ENCODE results near the gene MEIG1.

DNA sequence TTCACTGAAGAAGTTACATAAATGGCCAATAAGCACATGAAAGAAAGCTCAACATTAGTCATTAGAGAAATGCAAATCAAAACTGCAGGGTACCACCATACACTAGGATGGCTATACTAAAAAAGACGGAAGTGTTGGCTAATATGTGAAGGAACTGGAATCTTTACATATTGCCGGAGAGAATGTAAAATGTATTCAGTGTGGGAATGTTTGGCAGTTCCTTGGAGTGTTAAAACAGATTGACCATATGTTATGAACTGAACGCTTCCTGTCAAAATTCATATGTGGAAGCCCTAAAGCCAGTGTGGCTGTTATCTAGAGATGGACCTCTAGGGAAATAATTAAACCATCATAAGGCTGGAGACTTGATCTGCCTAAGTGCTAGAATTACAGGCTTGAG lies 47.4 kb upstream of the MEIG1 start:
- TF ChIP-seq, protein P1, sequence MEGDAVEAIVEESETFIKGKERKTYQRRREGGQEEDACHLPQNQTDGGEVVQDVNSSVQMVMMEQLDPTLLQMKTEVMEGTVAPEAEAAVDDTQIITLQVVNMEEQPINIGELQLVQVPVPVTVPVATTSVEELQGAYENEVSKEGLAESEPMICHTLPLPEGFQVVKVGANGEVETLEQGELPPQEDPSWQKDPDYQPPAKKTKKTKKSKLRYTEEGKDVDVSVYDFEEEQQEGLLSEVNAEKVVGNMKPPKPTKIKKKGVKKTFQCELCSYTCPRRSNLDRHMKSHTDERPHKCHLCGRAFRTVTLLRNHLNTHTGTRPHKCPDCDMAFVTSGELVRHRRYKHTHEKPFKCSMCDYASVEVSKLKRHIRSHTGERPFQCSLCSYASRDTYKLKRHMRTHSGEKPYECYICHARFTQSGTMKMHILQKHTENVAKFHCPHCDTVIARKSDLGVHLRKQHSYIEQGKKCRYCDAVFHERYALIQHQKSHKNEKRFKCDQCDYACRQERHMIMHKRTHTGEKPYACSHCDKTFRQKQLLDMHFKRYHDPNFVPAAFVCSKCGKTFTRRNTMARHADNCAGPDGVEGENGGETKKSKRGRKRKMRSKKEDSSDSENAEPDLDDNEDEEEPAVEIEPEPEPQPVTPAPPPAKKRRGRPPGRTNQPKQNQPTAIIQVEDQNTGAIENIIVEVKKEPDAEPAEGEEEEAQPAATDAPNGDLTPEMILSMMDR (IDR thresholded peaks at IDR 0.05) = no peak
- TF ChIP-seq POLR2AphosphoS5 (IDR thresholded peaks at IDR 0.05; ENCODE audit: low read depth, low read length) (no peak), SIN3A (IDR thresholded peaks at IDR 0.05; ENCODE audit: borderline replicate concordance, insufficient read depth, low read depth, low read length) (no peak)
